Measurements from ENCODE around the gene UPP1.

DNA sequence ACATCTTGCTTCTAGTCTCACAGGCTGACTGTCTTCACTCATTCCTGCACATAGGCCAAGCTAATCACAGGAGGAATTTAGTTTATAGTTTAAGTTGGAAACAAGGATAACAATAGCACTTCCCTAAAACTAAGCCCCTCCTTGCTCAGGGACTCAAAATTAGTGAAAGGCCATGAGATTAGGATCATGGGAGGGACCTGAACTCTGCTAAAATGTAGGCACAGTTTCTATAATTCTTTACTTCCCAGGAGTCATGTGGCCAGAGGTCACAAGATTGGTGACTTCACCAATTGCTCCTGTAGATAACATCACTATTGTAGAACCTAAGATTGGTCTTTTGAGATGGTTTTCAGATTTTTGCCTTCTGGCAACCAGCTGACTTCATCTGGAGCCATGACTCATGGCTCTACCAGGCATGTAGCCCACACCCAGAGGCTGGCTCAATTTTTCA, 14.8 kb upstream of the UPP1 start:
- no peak for TF ChIP-seq GATA3 (IDR thresholded peaks at IDR 0.05; ENCODE audit: low read depth, low read length)
- no peak for TF ChIP-seq GATA2 (IDR thresholded peaks at IDR 0.05; ENCODE audit: low read depth, low read length)
